AG09309 (cell line): ENCODE results near the gene ELF2.
A peak's percentile ranks its signal among the peaks of the same experiment; 100 is the strongest.
"Not testable (repeated sequence)": the region's sequence is repeated elsewhere in the genome, so short reads cannot be mapped to it uniquely, and the experiment has no call there.

Experiments
- DNase-seq: peaks from one replicate; pipeline ENCODE4 v3.0.0-alpha.2; 2010; ENCODE audit warnings: low read depth
- H3K4me3 ChIP-seq: 2 replicates; pipeline ENCODE4 v1.5.1; 2011; ENCODE audit warnings: mild to moderate bottlenecking, low read depth, low read length, moderate library complexity; ENCODE audit not compliant: control insufficient read depth
- TF ChIP-seq, protein P1 (sequence below): IDR thresholded peaks from 2 replicates; pipeline ENCODE4 v1.5.1; 2011; ENCODE audit warnings: mild to moderate bottlenecking, low read depth, low read length, inconsistent platforms; ENCODE audit not compliant: insufficient read depth, control insufficient read depth; ENCODE audit errors: missing control alignments

The ELF2 gene

GRCh38 chr4:139171876-139172691 lies 4.9 kb downstream of the ELF2 start:
- TF ChIP-seq, protein P1, sequence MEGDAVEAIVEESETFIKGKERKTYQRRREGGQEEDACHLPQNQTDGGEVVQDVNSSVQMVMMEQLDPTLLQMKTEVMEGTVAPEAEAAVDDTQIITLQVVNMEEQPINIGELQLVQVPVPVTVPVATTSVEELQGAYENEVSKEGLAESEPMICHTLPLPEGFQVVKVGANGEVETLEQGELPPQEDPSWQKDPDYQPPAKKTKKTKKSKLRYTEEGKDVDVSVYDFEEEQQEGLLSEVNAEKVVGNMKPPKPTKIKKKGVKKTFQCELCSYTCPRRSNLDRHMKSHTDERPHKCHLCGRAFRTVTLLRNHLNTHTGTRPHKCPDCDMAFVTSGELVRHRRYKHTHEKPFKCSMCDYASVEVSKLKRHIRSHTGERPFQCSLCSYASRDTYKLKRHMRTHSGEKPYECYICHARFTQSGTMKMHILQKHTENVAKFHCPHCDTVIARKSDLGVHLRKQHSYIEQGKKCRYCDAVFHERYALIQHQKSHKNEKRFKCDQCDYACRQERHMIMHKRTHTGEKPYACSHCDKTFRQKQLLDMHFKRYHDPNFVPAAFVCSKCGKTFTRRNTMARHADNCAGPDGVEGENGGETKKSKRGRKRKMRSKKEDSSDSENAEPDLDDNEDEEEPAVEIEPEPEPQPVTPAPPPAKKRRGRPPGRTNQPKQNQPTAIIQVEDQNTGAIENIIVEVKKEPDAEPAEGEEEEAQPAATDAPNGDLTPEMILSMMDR = no peak
- H3K4me3 ChIP-seq = no peak overlapping the region
- no peak for DNase-seq

DNA sequence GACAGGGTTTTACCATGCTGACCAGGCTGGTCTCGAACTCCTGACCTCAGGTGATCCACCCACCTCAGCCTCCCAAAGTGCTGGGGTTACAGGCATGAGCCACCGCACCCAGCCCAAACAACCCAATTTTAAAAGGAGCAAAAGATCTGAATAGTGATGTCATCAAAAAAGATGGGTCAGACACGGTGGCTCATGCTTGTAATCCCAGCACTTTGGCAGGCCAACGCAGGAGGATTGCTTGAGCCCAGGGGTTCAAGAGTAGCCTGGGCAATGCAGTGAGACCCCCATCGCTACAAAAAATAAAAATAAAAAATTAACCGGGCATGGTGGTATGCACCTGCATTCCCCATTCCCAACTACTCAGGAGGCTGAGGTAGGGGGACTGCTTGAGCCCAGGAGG lies 6.1 kb downstream of the ELF2 start:
- TF ChIP-seq, protein P1 = no peak
- H3K4me3 ChIP-seq = no peak overlapping the region
- no peak for DNase-seq

- TF ChIP-seq, protein P1 = peak; percentile 58
Observed at GRCh38 chr4:139167774-139168444, 9.1 kb downstream of the ELF2 start.

GRCh38 chr4:139164731-139165130 lies 12.3 kb downstream of the ELF2 start:
- no peak overlapping the region for H3K4me3 ChIP-seq
- no peak for DNase-seq

More at GRCh38 chr4:139167774-139168444, 9.1 kb downstream of the ELF2 start:
- H3K4me3 ChIP-seq = no peak overlapping the region
- DNase-seq = no peak

GRCh38 chr4:139163806-139164206 lies 13.2 kb downstream of the ELF2 start:
- no peak overlapping the region for H3K4me3 ChIP-seq
- no peak for DNase-seq
- TF ChIP-seq, protein P1 = no peak

More at GRCh38 chr4:139164731-139165130, 12.3 kb downstream of the ELF2 start:
- TF ChIP-seq, protein P1 = no peak

DNA sequence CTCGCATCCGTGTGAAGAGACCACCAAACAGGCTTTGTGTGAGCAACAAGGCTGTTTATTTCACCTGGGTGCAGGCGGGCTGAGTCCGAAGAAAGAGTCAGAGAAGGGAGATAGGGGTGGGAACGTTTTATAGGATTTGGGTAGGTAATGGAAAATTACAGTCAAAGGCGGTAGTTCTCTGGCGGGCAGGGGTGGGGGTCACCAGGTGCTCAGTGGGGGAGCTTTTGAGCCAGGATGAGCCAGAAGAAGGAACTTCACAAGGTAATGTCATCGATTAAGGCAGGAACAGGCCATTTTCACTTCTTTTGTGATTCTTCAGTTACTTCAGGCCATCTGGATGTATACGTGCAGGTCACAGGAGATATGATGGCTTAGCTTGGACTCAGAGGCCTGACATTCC lies 19.0 kb downstream of the ELF2 start:
- not testable (repeated sequence) for DNase-seq, H3K4me3 ChIP-seq

DNA sequence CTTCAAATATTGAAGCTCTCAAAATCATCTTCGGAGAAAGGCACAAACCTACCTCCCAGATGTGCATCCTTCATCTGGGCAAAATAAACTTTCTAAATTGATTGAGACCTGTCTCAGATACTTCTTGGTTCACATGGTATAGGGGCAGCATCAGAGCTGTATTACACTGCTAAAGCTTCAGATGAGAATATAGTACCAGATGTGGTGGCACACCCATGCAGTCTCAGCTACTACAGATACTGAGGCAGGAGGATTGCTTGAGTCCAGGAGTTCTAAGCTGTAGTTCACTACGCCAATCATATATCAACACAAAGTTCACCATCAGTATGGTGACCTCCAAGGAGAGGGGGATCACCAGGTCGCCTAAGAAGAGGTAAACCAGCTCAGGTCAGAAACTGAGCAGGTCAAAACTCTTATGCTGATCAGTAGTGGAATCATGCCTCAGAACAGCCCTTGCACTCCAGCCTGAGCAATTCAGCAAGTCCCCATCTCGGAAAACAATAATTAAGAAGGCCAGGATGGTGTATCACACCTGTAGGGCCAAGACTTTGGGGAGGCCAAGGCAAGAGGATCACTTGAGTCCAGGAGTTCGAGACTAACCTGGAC lies 22.0 kb downstream of the ELF2 start:
- no peak for DNase-seq
- H3K4me3 ChIP-seq = no peak overlapping the region
- TF ChIP-seq, protein P1 = no peak
